HL-60 (cell line): ENCODE results near the gene TP53INP2.
"Not testable (repeated sequence)": the region's sequence is repeated elsewhere in the genome, so short reads cannot be mapped to it uniquely, and the experiment has no call there.

Experiments
- POLR2AphosphoS5 ChIP-seq: IDR thresholded peaks from 2 replicates; pipeline ENCODE4 v1.6.1; 2012; ENCODE audit warnings: low read depth
- SPI1 ChIP-seq: IDR thresholded peaks from 2 replicates; pipeline ENCODE4 v1.6.1; 2012; ENCODE audit warnings: low read depth, mild to moderate bottlenecking, borderline replicate concordance
- TF ChIP-seq, protein P1 (sequence below): IDR thresholded peaks from one replicate; pipeline ENCODE4 v1.5.1; 2011; ENCODE audit warnings: low read length, control low read depth, inconsistent platforms; ENCODE audit not compliant: insufficient read depth

DNA sequence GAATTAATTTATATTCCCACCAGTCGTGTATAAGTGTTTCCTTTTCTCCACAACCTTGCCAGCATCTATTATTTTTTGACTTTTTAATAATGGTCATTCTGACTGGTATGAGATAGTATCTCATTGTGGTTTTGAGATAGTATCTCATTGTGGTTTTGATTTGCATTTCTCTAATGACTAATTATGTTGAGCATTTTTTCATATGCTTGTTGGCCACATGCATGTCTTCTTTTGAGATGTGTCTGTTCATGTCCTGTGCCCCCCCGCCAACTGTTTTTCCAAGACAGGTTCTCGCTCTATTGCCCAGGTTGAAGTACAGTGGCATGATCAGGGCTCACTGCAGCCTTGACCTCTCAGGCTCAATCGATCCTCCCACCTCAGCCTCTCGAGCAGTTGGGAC lies 42.3 kb upstream of the TP53INP2 start:
- TF ChIP-seq, protein P1, sequence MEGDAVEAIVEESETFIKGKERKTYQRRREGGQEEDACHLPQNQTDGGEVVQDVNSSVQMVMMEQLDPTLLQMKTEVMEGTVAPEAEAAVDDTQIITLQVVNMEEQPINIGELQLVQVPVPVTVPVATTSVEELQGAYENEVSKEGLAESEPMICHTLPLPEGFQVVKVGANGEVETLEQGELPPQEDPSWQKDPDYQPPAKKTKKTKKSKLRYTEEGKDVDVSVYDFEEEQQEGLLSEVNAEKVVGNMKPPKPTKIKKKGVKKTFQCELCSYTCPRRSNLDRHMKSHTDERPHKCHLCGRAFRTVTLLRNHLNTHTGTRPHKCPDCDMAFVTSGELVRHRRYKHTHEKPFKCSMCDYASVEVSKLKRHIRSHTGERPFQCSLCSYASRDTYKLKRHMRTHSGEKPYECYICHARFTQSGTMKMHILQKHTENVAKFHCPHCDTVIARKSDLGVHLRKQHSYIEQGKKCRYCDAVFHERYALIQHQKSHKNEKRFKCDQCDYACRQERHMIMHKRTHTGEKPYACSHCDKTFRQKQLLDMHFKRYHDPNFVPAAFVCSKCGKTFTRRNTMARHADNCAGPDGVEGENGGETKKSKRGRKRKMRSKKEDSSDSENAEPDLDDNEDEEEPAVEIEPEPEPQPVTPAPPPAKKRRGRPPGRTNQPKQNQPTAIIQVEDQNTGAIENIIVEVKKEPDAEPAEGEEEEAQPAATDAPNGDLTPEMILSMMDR = not testable (repeated sequence)
- TF ChIP-seq POLR2AphosphoS5, SPI1: not testable (repeated sequence)
